CD4-positive, alpha-beta T cell (primary cell): ENCODE data around the gene FMNL2. TPM values are rescaled to one million over a fixed set of nuclear protein-coding genes. Genes with fewer than 3 reads are reported as not detected.

ENCODE experiments used
- ATAC-seq: fragments of 200-7000 bp; cut with Tn5 transposase; one replicate; pipeline ENCODE4 v1.10.0; 2022; ENCODE audit warnings: mild to moderate bottlenecking; ENCODE audit not compliant: poor library complexity
- CTCF ChIA-PET: fragments of 350-600 bp; sonication (Branson Sonifier 250); formaldehyde crosslinking; loops from one replicate; lab custom pipeline; 2021; ENCODE audit warnings: antibody characterized with exemption, inconsistent platforms; lab: Charles Lee
- POLR2A ChIA-PET: fragments of 350-600 bp; sonication (Branson Sonifier 250); formaldehyde crosslinking; loops from one replicate; lab custom pipeline; 2021; ENCODE audit warnings: antibody characterized with exemption, inconsistent platforms; lab: Charles Lee
- DNase-seq, 14 experiments: peaks; one replicate each; pipeline ENCODE4 v3.0.0-alpha.2; 2013 to 2020; ENCODE audit warnings: mixed read lengths in 2 of 14
- H3K27ac ChIP-seq, 2 donors: one replicate each; pipeline versions ENCODE4 v1.5.1 to v1.7.0; 2013; ENCODE audit warnings: low read length in 2 of 2, low read depth in 1 of 2, mild to moderate bottlenecking in 1 of 2
- H3K27me3 ChIP-seq, 2 experiments: 1 replicate in 1 of 2; 2 replicates in 1 of 2; pipeline versions ENCODE4 v1.6.1 to v1.7.0; 2013; ENCODE audit warnings: low read length in 2 of 2, control low read depth in 1 of 2, mild to moderate bottlenecking in 1 of 2, moderate library complexity in 1 of 2; ENCODE audit not compliant: insufficient read depth in 2 of 2, control insufficient read depth in 1 of 2
- H3K36me3 ChIP-seq: one replicate; pipeline ENCODE4 v1.6.1; 2013; ENCODE audit warnings: low read length, control low read depth; ENCODE audit not compliant: insufficient read depth
- H3K4me1 ChIP-seq: one replicate; pipeline ENCODE4 v1.6.1; 2013; ENCODE audit warnings: low read length, control low read depth; ENCODE audit not compliant: insufficient read depth
- H3K4me3 ChIP-seq: one replicate; pipeline ENCODE4 v1.5.1; 2013; ENCODE audit warnings: mild to moderate bottlenecking, low read length, moderate library complexity
- H3K9me3 ChIP-seq, 2 experiments: 1 replicate in 1 of 2; 2 replicates in 1 of 2; pipeline versions ENCODE4 v1.6.1 to v1.7.0; 2013; ENCODE audit warnings: low read length in 2 of 2, mild to moderate bottlenecking in 2 of 2, control low read depth in 1 of 2, moderate library complexity in 1 of 2; ENCODE audit not compliant: control insufficient read depth in 1 of 2, insufficient read depth in 1 of 2
- H3K27ac Mint-ChIP-seq: one replicate; pipeline ENCODE4 v1.8.0; 2020; ENCODE audit warnings: mixed read lengths
- H3K27me3 Mint-ChIP-seq: one replicate; pipeline ENCODE4 v1.8.0; 2021; ENCODE audit warnings: mixed read lengths
- H3K36me3 Mint-ChIP-seq: one replicate; pipeline ENCODE4 v1.8.0; 2021; ENCODE audit warnings: low read depth, mixed read lengths
- H3K4me1 Mint-ChIP-seq: one replicate; pipeline ENCODE4 v1.8.0; 2021; ENCODE audit warnings: low read depth, mixed read lengths
- H3K4me3 Mint-ChIP-seq: one replicate; pipeline ENCODE4 v1.8.0; 2020; ENCODE audit warnings: mild to moderate bottlenecking, mixed read lengths
- H3K9me3 Mint-ChIP-seq: one replicate; pipeline ENCODE4 v1.8.0; 2020; ENCODE audit warnings: mixed read lengths
- CTCF ChIP-seq: fragments of 200-600 bp; IDR thresholded peaks from one replicate; pipeline ENCODE4 v1.8.0; 2022; ENCODE audit warnings: antibody characterized with exemption, mild to moderate bottlenecking
- intact Hi-C, 2 experiments: fragments of 100-400 bp; cut with DNase I in 1 of 2; cut with micrococcal nuclease in 1 of 2; formaldehyde crosslinking; loops; one replicate each; pipeline versions ENCODE4 v1.15.1 to v1.9.0; 2023 to 2025; cut with DNase I, micrococcal nuclease
- total RNA-seq, 174 experiments: library from RNA in 2 of 174; stranded (reverse) in 2 of 174; gene quantifications; one replicate each; pipeline ENCODE4 v1.2.3 and lab custom pipeline; 2021 to 2026

Gene FMNL2
- total RNA-seq, 2 experiments from 2014 or later = 0.30 to 0.31 TPM

- no peaks in the 10 kb centered on the region for H3K9me3 ChIP-seq
- intact Hi-C loops = no loop called here
- no peak overlapping the region for H3K4me3 Mint-ChIP-seq
- ChIA-PET POLR2A (no interaction called here), CTCF (interaction anchor here (1.2 kb wide), 1 partner anchor 12 kb away, joined by 3 read pairs; no protein-coding TSS in a partner anchor)
- no peaks in the 10 kb centered on the region for H3K4me1 Mint-ChIP-seq
- H3K4me3 ChIP-seq = no peak overlapping the region
- no peaks in the 10 kb centered on the region for H3K4me1 ChIP-seq
- peaks cover 0 to 3% of the 10 kb centered on the region in 2 experiments for H3K27me3 ChIP-seq
- TF ChIP-seq CTCF = no peak
- H3K36me3 Mint-ChIP-seq = no peaks in the 10 kb centered on the region
- peaks cover 28% of the 10 kb centered on the region for H3K27me3 Mint-ChIP-seq
- no peak overlapping the region for H3K27ac Mint-ChIP-seq
- ATAC-seq = no peak
- no peaks in the 10 kb centered on the region for H3K36me3 ChIP-seq
- DNase-seq = no peak
- H3K27ac ChIP-seq = no peak overlapping the region
- no peaks in the 10 kb centered on the region for H3K9me3 Mint-ChIP-seq
Measured at GRCh38 chr2:152298754-152299153, 36.2 kb upstream of the FMNL2 start.

- no peaks in the 10 kb centered on the region for H3K9me3 Mint-ChIP-seq
- Histone ChIP-seq H3K27me3 (peaks cover 3 to 7% of the 10 kb centered on the region in 2 experiments), H3K9me3 (no peaks in the 10 kb centered on the region), H3K4me3 (no peak overlapping the region), H3K27ac (no peak overlapping the region), H3K4me1 (no peaks in the 10 kb centered on the region), H3K36me3 (no peaks in the 10 kb centered on the region)
- H3K4me1 Mint-ChIP-seq = no peaks in the 10 kb centered on the region
- CTCF ChIA-PET = no interaction called here
- no peak for TF ChIP-seq CTCF
- H3K27ac Mint-ChIP-seq = no peak overlapping the region
- DNase-seq (no peak), ATAC-seq (no peak)
- peaks cover 32% of the 10 kb centered on the region for H3K27me3 Mint-ChIP-seq
- intact Hi-C loops = no loop called here
- H3K4me3 Mint-ChIP-seq = no peak overlapping the region
- H3K36me3 Mint-ChIP-seq = no peaks in the 10 kb centered on the region
- POLR2A ChIA-PET = no interaction called here
Measured at GRCh38 chr2:152301131-152301530, 33.8 kb upstream of the FMNL2 start.

- Histone ChIP-seq H3K36me3 (no peaks in the 10 kb centered on the region), H3K4me3 (no peak overlapping the region), H3K27ac (no peak overlapping the region), H3K27me3 (peaks cover 3 to 7% of the 10 kb centered on the region in 2 experiments), H3K9me3 (no peaks in the 10 kb centered on the region), H3K4me1 (no peaks in the 10 kb centered on the region)
- ATAC-seq (no peak), DNase-seq (no peak)
- TF ChIP-seq CTCF = no peak
- intact Hi-C loops = no loop called here
- Mint-ChIP-seq H3K4me3 (no peak overlapping the region), H3K9me3 (no peaks in the 10 kb centered on the region), H3K4me1 (no peaks in the 10 kb centered on the region), H3K27me3 (peaks cover 32% of the 10 kb centered on the region), H3K27ac (no peak overlapping the region), H3K36me3 (no peaks in the 10 kb centered on the region)
- ChIA-PET POLR2A (no interaction called here), CTCF (no interaction called here)
Measured at GRCh38 chr2:152303951-152304350, 31.0 kb upstream of the FMNL2 start.
